Measurements from ENCODE around the gene IQGAP1.
"Not testable (repeated sequence)": the region's sequence is repeated elsewhere in the genome, so short reads cannot be mapped to it uniquely, and the experiment has no call there.

Gene IQGAP1

GRCh38 chr15:90379263-90379662 is 8.8 kb upstream of the IQGAP1 start:
- DNase-seq: no peak

- DNase-seq: no peak
Measured at GRCh38 chr15:90381515-90381914, 6.5 kb upstream of the IQGAP1 start.

- peak; percentile 19 for DNase-seq
Measured at GRCh38 chr15:90382320-90382719, 5.7 kb upstream of the IQGAP1 start.

GRCh38 chr15:90386221-90386620 is 1.8 kb upstream of the IQGAP1 start:
- DNase-seq: no peak

- peak; percentile 64 for DNase-seq
Measured at GRCh38 chr15:90388462-90389380, 679 bp downstream of the IQGAP1 start.

GRCh38 chr15:90389513-90389912 is 1.5 kb downstream of the IQGAP1 start:
- no peak for DNase-seq

- DNase-seq: no peak
Measured at GRCh38 chr15:90393040-90393439, 5.0 kb downstream of the IQGAP1 start.

- DNase-seq: no peak
Measured at GRCh38 chr15:90394074-90394473, 6.0 kb downstream of the IQGAP1 start.

- no peak for DNase-seq
Measured at GRCh38 chr15:90394748-90395442, 6.9 kb downstream of the IQGAP1 start.

- DNase-seq: no peak
Measured at GRCh38 chr15:90396321-90396720, 8.3 kb downstream of the IQGAP1 start.

GRCh38 chr15:90400005-90400758 is 12.1 kb downstream of the IQGAP1 start:
- DNase-seq: no peak

GRCh38 chr15:90400759-90401314 is 12.8 kb downstream of the IQGAP1 start:
- DNase-seq: peak; percentile 94

- no peak for DNase-seq
Measured at GRCh38 chr15:90401495-90401894, 13.5 kb downstream of the IQGAP1 start.

GRCh38 chr15:90402223-90402622 is 14.2 kb downstream of the IQGAP1 start:
- DNase-seq: peak; percentile 89

- DNase-seq: no peak
Measured at GRCh38 chr15:90402767-90403166, 14.7 kb downstream of the IQGAP1 start.

- no peak for DNase-seq
Measured at GRCh38 chr15:90405055-90405607, 17.1 kb downstream of the IQGAP1 start.

GRCh38 chr15:90407336-90407735 is 19.3 kb downstream of the IQGAP1 start:
- DNase-seq: no peak

- peak; percentile 40 for DNase-seq
Measured at GRCh38 chr15:90407871-90408317, 19.9 kb downstream of the IQGAP1 start.

GRCh38 chr15:90408657-90409056 is 20.6 kb downstream of the IQGAP1 start:
- DNase-seq: no peak

GRCh38 chr15:90409587-90409986 is 21.5 kb downstream of the IQGAP1 start:
- DNase-seq: not testable (repeated sequence)

GRCh38 chr15:90410316-90410715 is 22.3 kb downstream of the IQGAP1 start:
- DNase-seq: not testable (repeated sequence)

GRCh38 chr15:90411176-90411575 is 23.1 kb downstream of the IQGAP1 start:
- no peak for DNase-seq

All from fibroblast of skin of right biceps (primary cell).